NCI-H2171 (cell line): ENCODE measurements around the gene RBM14.
"Not testable (repeated sequence)": the region's sequence is repeated elsewhere in the genome, so short reads cannot be mapped to it uniquely, and the experiment has no call there.

ENCODE experiments used
- DNase-seq: peaks from one replicate; lab custom pipeline; 2025; lab: John Stamatoyannopoulos, UW

Gene RBM14

GRCh38 chr11:66595245-66595904 is 21.1 kb upstream of the RBM14 start:
- DNase-seq: no peak

DNA sequence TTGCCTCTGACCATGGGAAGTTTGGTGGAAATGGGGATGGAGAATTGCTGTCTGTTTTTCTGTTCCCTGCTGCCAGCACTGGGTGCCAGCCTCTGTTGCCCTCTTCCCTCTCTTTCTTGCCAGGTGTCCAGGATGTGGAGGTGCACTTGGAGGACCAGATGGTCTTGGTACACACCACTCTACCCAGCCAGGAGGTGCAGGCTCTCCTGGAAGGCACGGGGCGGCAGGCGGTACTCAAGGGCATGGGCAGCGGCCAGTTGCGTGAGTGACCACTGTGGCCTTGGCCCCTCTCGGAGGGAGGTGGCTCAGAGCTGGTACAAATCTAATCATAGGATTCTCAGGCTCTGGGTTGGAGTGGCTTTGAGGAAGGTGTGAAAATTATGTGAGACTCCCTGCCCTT is 17.4 kb upstream of the RBM14 start:
- DNase-seq: no peak

DNA sequence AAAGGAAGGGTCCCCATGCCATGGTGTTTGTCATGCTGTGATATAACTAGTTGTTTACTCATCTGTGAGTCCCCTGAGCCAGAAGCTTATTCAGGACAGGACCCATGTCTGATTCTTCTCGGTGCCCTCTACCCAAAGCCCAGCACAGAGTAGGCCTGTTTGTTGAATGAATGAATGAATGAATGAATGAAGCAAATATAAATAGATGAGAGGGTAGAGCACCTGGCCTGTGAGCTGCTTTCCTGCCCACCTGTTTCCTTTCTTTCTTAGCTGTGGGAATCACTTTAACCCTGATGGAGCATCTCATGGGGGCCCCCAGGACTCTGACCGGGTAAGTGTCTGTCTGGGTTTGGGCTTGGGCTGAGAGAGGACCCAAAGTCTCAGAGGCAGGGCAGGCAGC is 16.2 kb upstream of the RBM14 start:
- DNase-seq: no peak

DNA sequence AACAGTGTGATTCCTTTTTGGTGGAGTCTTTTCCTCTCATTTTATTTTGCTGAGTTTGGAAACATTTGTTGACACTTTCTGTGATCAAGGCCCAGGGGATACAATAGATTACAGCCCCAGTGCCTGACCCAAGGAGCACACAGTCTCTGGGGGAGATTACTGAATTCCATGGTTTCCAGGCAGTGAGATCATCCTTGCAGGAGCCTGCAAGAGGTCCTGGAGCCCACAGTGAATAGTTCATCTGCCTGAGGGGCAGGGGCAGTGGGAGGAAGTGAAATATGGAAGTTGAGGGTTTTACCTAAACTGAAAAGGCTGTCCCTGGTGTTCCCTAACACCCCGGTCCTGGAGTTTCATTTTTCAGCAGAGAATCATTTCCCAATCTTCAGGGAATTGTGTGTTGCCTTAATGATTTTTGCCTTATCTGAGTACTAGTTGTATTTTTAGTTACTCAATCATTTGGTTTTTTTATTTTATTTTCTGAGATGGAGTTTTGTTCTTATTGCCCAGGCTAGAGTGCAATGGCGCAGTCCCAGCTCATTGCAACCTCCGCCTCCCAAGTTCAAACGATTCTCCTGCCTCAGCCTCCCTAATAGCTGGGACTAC is 15.7 kb upstream of the RBM14 start:
- DNase-seq: no peak

- DNase-seq: no peak
Measured at GRCh38 chr11:66603072-66603471, 13.4 kb upstream of the RBM14 start.

DNA sequence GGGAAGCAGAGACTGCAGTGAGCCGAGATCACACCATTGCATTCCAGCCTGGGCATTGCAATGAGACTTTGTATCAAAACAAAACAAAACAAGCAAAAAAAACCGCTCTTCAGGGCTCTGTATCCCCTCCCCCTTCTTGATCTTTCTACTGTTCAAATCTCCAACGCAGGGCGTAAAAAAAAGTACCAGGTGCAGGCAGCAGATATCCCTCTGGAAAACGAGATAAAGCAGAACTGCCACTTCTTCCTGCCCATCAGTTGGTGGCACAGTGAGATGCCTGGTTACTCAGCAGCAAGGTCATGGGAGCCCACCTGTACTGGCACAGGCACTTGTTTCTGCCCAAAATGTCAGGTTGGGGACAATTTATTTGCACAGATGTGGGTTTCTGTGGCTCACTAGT is 12.3 kb upstream of the RBM14 start:
- no peak for DNase-seq

- DNase-seq: not testable (repeated sequence)
Measured at GRCh38 chr11:66606608-66607007, 9.8 kb upstream of the RBM14 start.

DNA sequence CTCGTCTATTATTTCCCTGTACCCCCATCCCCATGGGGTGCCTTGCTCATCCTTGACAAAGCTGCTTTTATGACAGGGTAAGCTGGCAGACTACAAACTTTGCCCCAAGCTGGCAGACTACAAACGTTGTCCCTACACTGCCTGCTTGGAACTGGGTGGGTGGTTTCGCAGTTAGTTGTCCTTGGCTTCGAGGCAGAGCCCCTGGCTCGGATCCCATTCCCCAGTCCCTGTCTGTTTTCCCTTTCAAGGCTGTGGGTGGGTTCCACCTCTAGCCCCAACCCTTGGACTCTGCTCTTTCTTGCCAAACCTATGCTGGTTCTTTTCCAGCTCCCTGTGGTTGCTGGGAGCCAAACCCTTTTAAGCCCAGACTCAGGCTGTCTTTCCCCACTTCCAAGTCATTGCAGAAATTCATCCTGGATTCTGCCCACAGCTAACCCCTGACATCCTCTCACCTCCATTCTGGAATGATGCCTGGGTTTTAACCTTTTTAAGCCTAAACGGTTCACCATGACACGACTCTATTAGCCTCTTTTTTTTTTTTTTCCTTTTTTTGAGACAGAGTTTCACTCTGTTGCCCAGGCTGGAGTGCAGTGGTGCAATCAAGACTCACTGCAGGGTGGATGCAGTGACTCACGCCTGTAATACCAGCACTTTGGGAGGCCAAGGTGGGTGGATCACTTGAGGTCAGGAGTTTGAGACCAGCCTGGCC is 9.2 kb upstream of the RBM14 start:
- no peak for DNase-seq

DNA sequence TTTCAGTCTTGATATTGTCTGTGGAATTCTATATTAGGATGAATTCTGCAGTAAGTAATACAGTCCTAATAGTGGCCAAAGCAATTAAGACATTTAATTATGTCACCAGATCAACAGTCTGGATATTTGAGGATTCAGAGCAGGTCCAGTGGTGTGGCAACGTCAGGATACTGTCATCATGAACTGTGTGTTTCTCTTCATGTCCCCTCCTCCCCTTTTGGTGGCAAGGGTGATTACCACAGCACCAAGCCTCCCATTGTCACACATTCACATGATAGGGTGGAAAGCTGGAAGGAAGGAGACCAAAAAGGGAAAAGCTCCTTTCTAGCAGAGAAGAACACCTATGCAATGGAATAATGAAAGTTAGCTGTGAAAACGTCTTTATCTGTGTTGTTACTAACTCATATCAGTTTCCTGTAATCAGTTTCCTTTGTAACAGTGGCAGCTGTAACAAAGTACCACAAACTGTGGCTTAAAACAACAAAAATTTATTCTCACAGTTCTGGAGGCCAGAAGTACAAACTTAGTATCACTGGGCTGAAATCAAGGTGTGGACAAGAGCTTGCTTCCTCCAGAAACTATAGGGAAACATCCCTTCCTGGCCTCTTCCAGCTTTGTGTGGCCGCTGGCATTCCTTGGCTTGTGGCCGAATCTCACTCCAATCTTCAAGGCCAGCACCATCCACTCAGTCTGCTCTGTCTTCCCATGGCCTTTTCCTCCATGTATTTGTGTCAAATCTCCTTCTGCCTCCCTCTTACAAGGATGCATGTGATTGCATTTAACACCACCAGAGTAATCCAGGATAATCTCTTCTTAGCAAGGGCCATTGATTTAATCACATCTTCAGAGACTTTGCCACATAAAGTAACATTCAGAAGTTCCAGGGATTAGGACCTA is 6.5 kb upstream of the RBM14 start:
- DNase-seq: no peak

- DNase-seq: no peak
Measured at GRCh38 chr11:66612458-66612857, 4.0 kb upstream of the RBM14 start.

GRCh38 chr11:66614073-66614472 is 2.4 kb upstream of the RBM14 start:
- DNase-seq: no peak

DNA sequence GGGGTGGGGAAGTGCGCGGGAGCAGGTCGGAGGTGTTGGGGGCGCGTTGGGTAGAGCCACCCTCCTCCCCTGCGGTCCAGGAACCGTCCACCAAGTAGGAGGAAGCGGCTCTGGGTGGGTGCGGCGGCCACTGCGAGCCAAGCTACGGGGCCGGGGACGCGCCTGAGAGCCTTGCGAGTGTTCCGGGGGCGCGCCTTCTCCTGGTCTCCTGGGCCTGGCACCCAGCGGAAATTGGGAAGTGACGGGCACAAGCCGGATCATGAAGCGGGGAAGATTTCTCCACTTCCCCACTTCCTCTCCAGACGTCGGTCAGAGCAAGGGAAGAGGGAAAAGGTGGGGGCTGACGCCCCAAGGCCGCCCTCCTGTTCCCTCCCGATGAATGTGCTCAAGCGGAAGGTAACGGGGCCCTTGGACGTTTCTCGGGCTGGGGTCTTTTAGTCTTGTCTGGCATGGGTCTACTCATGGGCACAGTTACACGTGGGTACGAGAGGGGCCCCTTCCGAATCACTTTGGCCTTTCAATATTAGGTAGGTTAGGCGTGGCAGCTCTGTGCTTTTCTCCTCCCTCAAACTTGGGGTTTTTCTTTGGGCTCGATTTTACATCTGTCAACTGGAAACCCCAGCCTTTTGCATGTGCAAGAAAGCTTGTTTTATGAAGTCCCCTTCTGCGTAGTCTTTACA is 865 bp downstream of the RBM14 start:
- no peak for DNase-seq

- no peak for DNase-seq
Measured at GRCh38 chr11:66619080-66619554, 2.7 kb downstream of the RBM14 start.

DNA sequence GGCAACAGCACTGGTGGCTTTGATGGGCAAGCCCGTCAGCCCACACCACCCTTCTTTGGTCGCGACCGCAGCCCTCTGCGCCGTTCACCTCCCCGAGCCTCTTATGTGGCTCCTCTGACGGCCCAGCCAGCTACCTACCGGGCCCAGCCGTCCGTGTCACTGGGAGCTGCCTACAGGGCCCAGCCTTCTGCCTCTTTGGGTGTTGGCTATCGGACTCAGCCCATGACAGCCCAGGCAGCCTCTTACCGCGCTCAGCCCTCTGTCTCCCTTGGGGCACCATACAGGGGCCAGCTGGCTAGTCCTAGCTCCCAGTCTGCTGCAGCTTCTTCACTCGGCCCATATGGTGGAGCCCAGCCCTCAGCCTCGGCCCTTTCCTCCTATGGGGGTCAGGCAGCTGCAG is 8.0 kb downstream of the RBM14 start:
- DNase-seq: no peak

DNA sequence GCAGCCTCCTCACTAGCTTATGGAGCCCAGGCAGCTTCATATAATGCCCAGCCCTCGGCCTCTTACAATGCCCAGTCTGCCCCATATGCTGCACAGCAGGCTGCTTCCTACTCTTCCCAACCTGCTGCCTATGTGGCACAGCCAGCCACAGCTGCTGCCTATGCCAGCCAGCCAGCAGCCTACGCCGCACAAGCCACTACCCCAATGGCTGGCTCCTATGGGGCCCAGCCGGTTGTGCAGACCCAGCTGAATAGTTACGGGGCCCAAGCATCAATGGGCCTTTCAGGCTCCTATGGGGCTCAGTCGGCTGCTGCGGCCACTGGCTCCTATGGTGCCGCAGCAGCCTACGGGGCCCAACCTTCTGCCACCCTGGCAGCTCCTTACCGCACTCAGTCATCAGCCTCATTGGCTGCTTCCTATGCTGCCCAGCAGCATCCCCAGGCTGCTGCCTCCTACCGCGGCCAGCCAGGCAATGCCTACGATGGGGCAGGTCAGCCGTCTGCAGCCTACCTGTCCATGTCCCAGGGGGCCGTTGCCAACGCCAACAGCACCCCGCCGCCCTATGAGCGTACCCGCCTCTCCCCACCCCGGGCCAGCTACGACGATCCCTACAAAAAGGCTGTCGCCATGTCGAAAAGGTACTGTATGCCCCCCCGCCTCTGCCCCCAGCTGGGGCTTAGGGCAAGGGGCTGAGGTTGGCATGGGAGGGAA is 8.8 kb downstream of the RBM14 start:
- DNase-seq: no peak

GRCh38 chr11:66625752-66626149 is 9.3 kb downstream of the RBM14 start:
- no peak for DNase-seq

- DNase-seq: no peak
Measured at GRCh38 chr11:66626382-66626781, 10.0 kb downstream of the RBM14 start.

DNA sequence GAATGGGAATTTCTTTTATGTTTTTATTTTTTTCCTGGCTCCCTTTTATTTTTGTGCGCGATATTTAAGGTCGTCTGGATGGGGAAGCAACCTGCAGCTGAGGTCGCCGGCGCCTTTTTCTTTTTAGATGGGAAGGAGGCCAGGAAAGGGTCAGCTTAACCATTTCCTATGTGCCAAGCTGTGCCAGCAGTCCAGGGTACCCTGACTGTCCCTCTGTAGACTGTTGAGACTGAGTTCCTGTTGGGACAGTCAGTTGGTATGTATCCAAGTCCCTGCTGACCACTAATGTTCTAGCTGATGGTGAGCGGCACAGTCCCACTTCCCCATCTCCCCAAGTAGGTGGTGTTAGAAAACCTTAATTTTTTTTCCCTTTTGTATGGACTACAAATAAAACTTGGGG is 10.5 kb downstream of the RBM14 start:
- DNase-seq: no peak

- no peak for DNase-seq
Measured at GRCh38 chr11:66628061-66628603, 11.7 kb downstream of the RBM14 start.

GRCh38 chr11:66629356-66629755 is 12.9 kb downstream of the RBM14 start:
- no peak for DNase-seq

- no peak for DNase-seq
Measured at GRCh38 chr11:66631883-66632282, 15.5 kb downstream of the RBM14 start.
